Breast epithelium (tissue), 4 donors: ENCODE measurements around the gene ZNF304. TPM values are rescaled to one million over a fixed set of nuclear protein-coding genes. Genes with fewer than 3 reads are reported as not detected.
A peak's percentile ranks its signal among the peaks of the same experiment; 100 is the strongest.

Experiments
- DNase-seq, 2 donors: peaks; one replicate each; pipeline ENCODE4 v3.0.0-alpha.2; 2019; ENCODE audit warnings: low spot score in 2 of 2
- H3K27ac ChIP-seq, 2 donors: fragments of 200-600 bp; sonication (generic) in 1 of 2; one replicate each; pipeline ENCODE4 v1.5.1; 2016 to 2019; ENCODE audit warnings: mild to moderate bottlenecking in 1 of 2
- H3K27me3 ChIP-seq, 2 donors: fragments of 200-600 bp; sonication (generic) in 1 of 2; one replicate each; pipeline versions ENCODE4 v1.5.1 to v1.6.0; 2017 to 2019; ENCODE audit warnings: control low read depth in 1 of 2, mild to moderate bottlenecking in 1 of 2
- H3K36me3 ChIP-seq: fragments of 200-600 bp; one replicate; pipeline ENCODE4 v1.5.1; 2019
- H3K4me1 ChIP-seq, 2 donors: fragments of 200-600 bp; sonication (generic); one replicate each; pipeline ENCODE4 v1.5.1; 2016 to 2019; ENCODE audit warnings: control low read depth in 1 of 2
- H3K4me3 ChIP-seq, 3 donors: fragments of 200-600 bp; sonication (generic); 1 replicate in 2 of 3; 2 replicates in 1 of 3; pipeline ENCODE4 v1.5.1; 2016 to 2019; ENCODE audit warnings: mild to moderate bottlenecking in 3 of 3, moderate library complexity in 2 of 3
- H3K9me3 ChIP-seq, 2 donors: fragments of 200-600 bp; sonication (generic) in 1 of 2; one replicate each; pipeline ENCODE4 v1.5.1; 2016 to 2019; ENCODE audit warnings: control low read depth in 1 of 2
- POLR2A ChIP-seq: fragments of 450-650 bp; IDR thresholded peaks from one replicate; pipeline ENCODE4 v1.6.1; 2016; ENCODE audit warnings: antibody characterized with exemption, mild to moderate bottlenecking, moderate library complexity
- POLR2AphosphoS5 ChIP-seq, 3 donors: sonication (generic); formaldehyde crosslinking; IDR thresholded peaks; one replicate each; pipeline ENCODE4 v1.6.1; 2017; ENCODE audit warnings: antibody characterized with exemption in 3 of 3
- intact Hi-C: fragments of 100-400 bp; cut with DNase I; formaldehyde crosslinking; loops from one replicate; pipeline ENCODE4 v1.15.1; 2023; ENCODE audit warnings: low total_unique reads
- total RNA-seq, 3 donors: library from RNA; depleted of rRNA; stranded (reverse); fragments of >200 nt; gene quantifications; one replicate each; pipeline ENCODE4 v1.1.0, GENCODE V29; 2016
- TF ChIP-seq, protein P1 (sequence below), 3 donors: fragments of 450-650 bp; IDR thresholded peaks; one replicate each; pipeline ENCODE4 v1.5.1; 2016 to 2017; ENCODE audit warnings: antibody characterized with exemption in 3 of 3, mild to moderate bottlenecking in 3 of 3, moderate library complexity in 3 of 3

Gene ZNF304
- total RNA-seq, 3 donors from 2014 or later: 7.5 to 13.6 (median 8.2) TPM

- Histone ChIP-seq H3K4me1 (no peaks in the 10 kb centered on the region), H3K27ac (no peak overlapping the region), H3K9me3 (peaks cover 47 to 70% of the 10 kb centered on the region in 2 donors), H3K27me3 (no peaks in the 10 kb centered on the region), H3K36me3 (peaks cover 27% of the 10 kb centered on the region), H3K4me3 (no peak overlapping the region)
- intact Hi-C loops: no loop called here
- no peak for DNase-seq
- TF ChIP-seq POLR2A (no peak), POLR2AphosphoS5 (IDR thresholded peaks at IDR 0.05) (no peak)
- TF ChIP-seq, protein P1, sequence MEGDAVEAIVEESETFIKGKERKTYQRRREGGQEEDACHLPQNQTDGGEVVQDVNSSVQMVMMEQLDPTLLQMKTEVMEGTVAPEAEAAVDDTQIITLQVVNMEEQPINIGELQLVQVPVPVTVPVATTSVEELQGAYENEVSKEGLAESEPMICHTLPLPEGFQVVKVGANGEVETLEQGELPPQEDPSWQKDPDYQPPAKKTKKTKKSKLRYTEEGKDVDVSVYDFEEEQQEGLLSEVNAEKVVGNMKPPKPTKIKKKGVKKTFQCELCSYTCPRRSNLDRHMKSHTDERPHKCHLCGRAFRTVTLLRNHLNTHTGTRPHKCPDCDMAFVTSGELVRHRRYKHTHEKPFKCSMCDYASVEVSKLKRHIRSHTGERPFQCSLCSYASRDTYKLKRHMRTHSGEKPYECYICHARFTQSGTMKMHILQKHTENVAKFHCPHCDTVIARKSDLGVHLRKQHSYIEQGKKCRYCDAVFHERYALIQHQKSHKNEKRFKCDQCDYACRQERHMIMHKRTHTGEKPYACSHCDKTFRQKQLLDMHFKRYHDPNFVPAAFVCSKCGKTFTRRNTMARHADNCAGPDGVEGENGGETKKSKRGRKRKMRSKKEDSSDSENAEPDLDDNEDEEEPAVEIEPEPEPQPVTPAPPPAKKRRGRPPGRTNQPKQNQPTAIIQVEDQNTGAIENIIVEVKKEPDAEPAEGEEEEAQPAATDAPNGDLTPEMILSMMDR (IDR thresholded peaks at IDR 0.05): no peak
Measured at GRCh38 chr19:57395710-57396109, 44.6 kb downstream of the ZNF304 start.

- no peak overlapping the region for H3K27ac ChIP-seq
- no peaks in the 10 kb centered on the region for H3K4me1 ChIP-seq
- peaks cover 76 to 83% of the 10 kb centered on the region in 2 donors for H3K9me3 ChIP-seq
- DNase-seq: no peak
- intact Hi-C loops: no loop called here
- H3K4me3 ChIP-seq: no peak overlapping the region
- H3K36me3 ChIP-seq: peaks cover 27% of the 10 kb centered on the region
- TF ChIP-seq POLR2A: no peak
- TF ChIP-seq, protein P1 (IDR thresholded peaks at IDR 0.05): no peak
- TF ChIP-seq POLR2AphosphoS5 (IDR thresholded peaks at IDR 0.05): no peak
- no peaks in the 10 kb centered on the region for H3K27me3 ChIP-seq
Measured at GRCh38 chr19:57398868-57399267, 47.8 kb downstream of the ZNF304 start.

DNA sequence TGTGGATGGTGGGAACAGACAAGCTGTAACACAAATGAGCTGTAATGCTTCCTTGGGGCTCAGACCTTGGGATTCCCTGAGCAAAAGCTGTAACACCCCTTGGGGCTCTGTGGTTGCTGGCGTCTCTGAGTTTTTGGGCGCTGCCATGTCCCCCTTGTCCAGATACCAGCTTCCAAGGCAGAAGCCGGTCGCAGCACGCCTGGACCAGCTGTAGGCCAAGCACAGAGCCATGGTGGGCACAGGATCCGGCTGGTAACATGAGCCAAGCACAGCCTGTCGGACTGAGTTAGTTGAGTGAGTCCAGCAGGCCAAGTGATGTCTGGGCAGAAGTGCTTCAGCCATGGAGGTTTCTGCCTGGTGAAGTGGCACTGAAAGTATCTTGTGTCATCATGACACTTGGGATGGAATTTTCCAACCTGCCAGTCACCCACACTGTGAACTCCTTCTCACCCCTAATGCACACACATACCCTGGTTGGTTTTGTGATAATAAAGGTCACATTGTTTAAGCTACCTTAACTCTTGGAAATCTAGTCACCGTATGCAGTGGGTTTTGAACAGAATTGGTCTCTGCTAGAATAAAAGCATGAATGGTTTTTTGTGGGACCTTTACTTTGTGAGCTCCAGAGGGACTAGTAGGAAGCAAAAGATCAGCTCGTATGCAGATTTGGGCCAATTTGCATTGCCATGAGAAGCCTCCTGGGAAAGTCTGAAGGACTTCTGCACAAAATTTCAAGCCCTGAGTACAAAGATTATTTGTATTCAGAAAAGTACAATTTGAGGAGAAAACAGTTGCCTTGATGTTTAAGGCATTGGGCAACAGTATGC is 52.9 kb downstream of the ZNF304 start:
- Histone ChIP-seq H3K9me3 (peaks cover 47% of the 10 kb centered on the region in 2 donors), H3K36me3 (peaks cover 6% of the 10 kb centered on the region), H3K4me1 (no peaks in the 10 kb centered on the region), H3K4me3 (no peak overlapping the region), H3K27me3 (no peaks in the 10 kb centered on the region), H3K27ac (no peak overlapping the region)
- intact Hi-C loops: no loop called here
- no peak for DNase-seq
- TF ChIP-seq, protein P1 (IDR thresholded peaks at IDR 0.05): no peak
- no peak for TF ChIP-seq POLR2AphosphoS5 (IDR thresholded peaks at IDR 0.05)
- no peak for TF ChIP-seq POLR2A

DNA sequence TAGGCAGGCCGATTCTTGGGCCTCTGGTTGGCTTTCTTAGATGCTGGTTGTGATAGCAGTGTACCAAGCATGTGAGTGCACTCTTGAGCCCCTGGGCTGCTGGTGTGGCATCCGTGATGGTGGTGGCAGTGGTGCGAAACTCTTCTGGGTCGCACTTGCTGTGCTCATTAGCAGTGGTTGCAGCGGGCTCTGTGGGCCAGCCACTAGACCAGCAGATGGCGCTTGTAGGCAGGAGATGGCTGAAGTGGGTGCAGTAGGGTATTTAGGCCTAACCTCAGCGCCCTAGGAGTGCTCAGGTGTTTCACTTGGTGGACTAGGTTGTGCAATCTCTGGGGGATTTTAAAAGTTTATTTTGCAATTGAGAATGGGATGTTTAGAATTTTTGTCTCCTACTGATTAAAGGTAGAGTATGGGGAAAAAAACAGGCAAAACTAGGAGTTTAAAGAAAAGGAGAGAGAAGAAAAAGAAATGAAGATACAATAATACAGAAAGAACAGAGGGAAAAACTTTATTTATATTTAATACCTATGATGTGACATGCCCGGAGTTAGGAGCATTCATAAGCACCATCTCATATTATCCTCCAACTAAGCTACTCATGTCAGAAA is 55.5 kb downstream of the ZNF304 start:
- no peaks in the 10 kb centered on the region for H3K36me3 ChIP-seq
- TF ChIP-seq POLR2AphosphoS5 (IDR thresholded peaks at IDR 0.05): no peak
- no peak for TF ChIP-seq POLR2A
- TF ChIP-seq, protein P1 (IDR thresholded peaks at IDR 0.05): peak in 2 of 3 donors; percentile 40 to 43
- no peak overlapping the region for H3K4me3 ChIP-seq
- H3K9me3 ChIP-seq: peaks cover 21 to 31% of the 10 kb centered on the region in 2 donors
- DNase-seq: peak; percentile 24 to 62
- intact Hi-C loops: no loop called here
- H3K27ac ChIP-seq: no peak overlapping the region
- H3K27me3 ChIP-seq: no peaks in the 10 kb centered on the region
- H3K4me1 ChIP-seq: no peaks in the 10 kb centered on the region

Other genes with a start within 250 kb of the ZNF304 start
- not detected for gene USP29, start 231.3 kb upstream of the ZNF304 start, total RNA-seq
- gene ZIM3, start 206.1 kb upstream of the ZNF304 start, total RNA-seq: not detected
- gene DUXA, start 183.8 kb upstream of the ZNF304 start, total RNA-seq: not detected
- gene ZNF264, start 159.8 kb upstream of the ZNF304 start, total RNA-seq: 10 to 100 TPM; 29.2 to 66.2 (median 47.4) TPM
- gene AURKC, start 120.2 kb upstream of the ZNF304 start, total RNA-seq: 1 to 10 TPM in 2 of 3 donors, under 1 TPM in 1; 0.64 to 3.4 (median 1.3) TPM
- gene ZNF805, start 110.6 kb upstream of the ZNF304 start, total RNA-seq: 10 to 100 TPM; 17.0 to 29.9 (median 19.8) TPM
- 100 to 1,000 TPM in 1 of 3 donors, 10 to 100 TPM in 2; 70.2 to 123 (median 88.5) TPM for gene ZNF460, start 70.8 kb upstream of the ZNF304 start, total RNA-seq
- 10 to 100 TPM in 1 of 3 donors, 1 to 10 TPM in 2; 6.7 to 14.8 (median 8.5) TPM for gene ZNF543, start 30.8 kb upstream of the ZNF304 start, total RNA-seq
- gene TRAPPC2B, start 12.3 kb downstream of the ZNF304 start, total RNA-seq: 10 to 100 TPM; 16.7 to 23.2 (median 20.2) TPM
- 1 to 10 TPM; 1.6 to 3.8 (median 2.4) TPM for gene ZNF547, start 12.3 kb downstream of the ZNF304 start, total RNA-seq
- 10 to 100 TPM; 23.6 to 34.5 (median 31.8) TPM for gene ZNF548, start 38.6 kb downstream of the ZNF304 start, total RNA-seq
- 10 to 100 TPM; 10.5 to 22.0 (median 11.2) TPM for gene ZNF17, start 59.9 kb downstream of the ZNF304 start, total RNA-seq
- gene ZNF749, start 84.1 kb downstream of the ZNF304 start, total RNA-seq: 10 to 100 TPM in 1 of 3 donors, 1 to 10 TPM in 2; 3.4 to 11.1 (median 8.5) TPM
- 1 to 10 TPM in 2 of 3 donors, under 1 TPM in 1; 0.96 to 2.5 (median 2.0) TPM for gene VN1R1, start 105.9 kb downstream of the ZNF304 start, total RNA-seq
- 10 to 100 TPM in 2 of 3 donors, 1 to 10 TPM in 1; 8.5 to 26.9 (median 19.7) TPM for gene ZNF772, start 126.3 kb downstream of the ZNF304 start, total RNA-seq
- 10 to 100 TPM; 10.2 to 13.0 (median 12.5) TPM for gene ZNF419, start 136.5 kb downstream of the ZNF304 start, total RNA-seq
- gene ZNF773, start 148.7 kb downstream of the ZNF304 start, total RNA-seq: 10 to 100 TPM in 2 of 3 donors, 1 to 10 TPM in 1; 9.3 to 26.2 (median 12.8) TPM
- gene ZNF549, start 176.1 kb downstream of the ZNF304 start, total RNA-seq: 10 to 100 TPM in 1 of 3 donors, 1 to 10 TPM in 2; 3.7 to 11.6 (median 7.9) TPM
- 10 to 100 TPM in 2 of 3 donors, 1 to 10 TPM in 1; 5.4 to 15.5 (median 15.1) TPM for gene ZNF550, start 208.6 kb downstream of the ZNF304 start, total RNA-seq
- 1 to 10 TPM; 2.7 to 6.4 (median 6.2) TPM for gene ZNF416, start 227.6 kb downstream of the ZNF304 start, total RNA-seq
- gene ZIK1, start 232.9 kb downstream of the ZNF304 start, total RNA-seq: 1 to 10 TPM; 2.2 to 8.9 (median 6.9) TPM
- 1 to 10 TPM; 2.9 to 6.9 (median 5.3) TPM for gene ZNF530, start 248.6 kb downstream of the ZNF304 start, total RNA-seq